Prostate gland (tissue), 2 donors: Measurements from ENCODE around the gene GRIK2.

Experiments
- CTCF ChIP-seq, 4 experiments: fragments of 200-600 bp in 2 of 4; fragments of 450-650 bp in 2 of 4; sonication (generic) in 2 of 4; IDR thresholded peaks; 1 replicate in 3 of 4; 2 replicates in 1 of 4; pipeline ENCODE4 v1.5.1; 2016 to 2019; ENCODE audit warnings: antibody characterized with exemption in 4 of 4, mild to moderate bottlenecking in 2 of 4, moderate library complexity in 2 of 4
- POLR2A ChIP-seq: fragments of 450-650 bp; IDR thresholded peaks from one replicate; pipeline ENCODE4 v1.6.1; 2016; ENCODE audit warnings: antibody characterized with exemption, mild to moderate bottlenecking
- POLR2AphosphoS5 ChIP-seq: sonication (generic); formaldehyde crosslinking; IDR thresholded peaks from one replicate; pipeline ENCODE4 v1.6.1; 2017; ENCODE audit warnings: antibody characterized with exemption

DNA sequence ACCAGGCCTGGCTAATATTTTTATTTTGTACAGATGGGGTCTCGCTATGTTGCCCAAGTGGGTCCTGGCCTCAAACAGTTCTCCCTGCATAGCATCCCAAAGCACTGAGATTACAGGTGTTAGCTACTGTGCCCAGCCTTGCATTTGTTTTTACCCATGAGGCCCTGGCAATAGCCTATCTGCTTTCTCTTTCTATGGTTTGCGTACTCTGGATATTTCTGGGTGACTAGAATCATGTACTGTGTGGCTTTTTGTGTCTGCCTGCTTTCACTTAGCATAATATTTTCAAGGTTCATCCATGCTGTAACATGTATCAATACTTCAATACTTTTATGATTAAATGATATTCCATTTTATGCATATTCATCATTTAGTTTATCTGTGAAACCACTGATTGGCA is 451.7 kb downstream of the GRIK2 start:
- TF ChIP-seq CTCF (IDR thresholded peaks at IDR 0.05) (no peak), POLR2A (no peak), POLR2AphosphoS5 (no peak)
